ENCODE results near the gene CBFA2T2. TPM values are rescaled to one million over a fixed set of nuclear protein-coding genes. Genes with fewer than 3 reads are reported as not detected.

The CBFA2T2 gene
- total and polyA plus RNA-seq, 12 donors = 5.3 to 16.7 (median 9.4) TPM

DNA sequence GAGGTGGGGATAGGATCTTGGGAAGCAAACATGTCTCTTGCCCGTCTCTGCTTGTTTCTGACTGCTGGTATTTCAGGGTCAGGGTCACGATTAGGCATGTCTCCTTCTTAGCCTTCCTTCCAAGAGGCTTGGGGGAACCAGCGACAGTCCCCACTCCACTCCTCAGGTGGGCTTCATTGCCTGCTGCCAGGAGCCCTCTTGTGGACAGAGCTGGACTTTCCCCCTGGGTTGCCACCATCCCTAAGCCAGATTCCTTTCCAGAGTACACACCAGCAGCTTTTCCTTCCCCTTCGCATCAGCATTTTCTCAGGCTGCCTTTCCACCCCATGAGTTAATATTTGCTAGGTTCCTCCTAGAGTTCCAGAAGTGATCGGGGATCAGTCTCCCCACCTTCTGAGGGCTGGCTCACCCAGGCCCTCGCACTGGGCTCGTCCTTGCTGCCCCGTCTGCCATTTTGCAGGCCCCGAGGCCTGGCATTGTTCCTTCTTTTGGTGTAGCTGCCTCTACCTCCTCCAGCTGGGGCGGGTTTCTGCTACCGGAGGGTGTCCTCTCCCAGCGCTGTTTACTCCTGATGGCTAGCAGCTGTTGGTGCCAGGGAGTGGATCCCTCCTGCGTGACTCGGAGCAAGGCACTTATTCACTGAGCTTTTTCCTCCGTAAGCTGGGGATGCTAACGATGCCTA lies 163.5 kb downstream of the CBFA2T2 start:
- Histone ChIP-seq H3K27ac (no peak overlapping the region), H3K27me3 (no peaks in the 10 kb centered on the region), H3K4me3 (no peak overlapping the region), H3K9me3 (replicated peaks in 1 of 3) (no peaks in the 10 kb centered on the region), H3K36me3 (replicated peaks in 1 of 2) (peaks cover 0 to 15% of the 10 kb centered on the region in 2 donors), H3K4me1 (replicated peaks in 1 of 2) (peaks cover 0 to 14% of the 10 kb centered on the region in 2 donors)
- intact Hi-C loops (cut with DNase I) = no loop called here
- peak; percentile 60 to 86 (median 68) for DNase-seq
- TF ChIP-seq, protein P1, sequence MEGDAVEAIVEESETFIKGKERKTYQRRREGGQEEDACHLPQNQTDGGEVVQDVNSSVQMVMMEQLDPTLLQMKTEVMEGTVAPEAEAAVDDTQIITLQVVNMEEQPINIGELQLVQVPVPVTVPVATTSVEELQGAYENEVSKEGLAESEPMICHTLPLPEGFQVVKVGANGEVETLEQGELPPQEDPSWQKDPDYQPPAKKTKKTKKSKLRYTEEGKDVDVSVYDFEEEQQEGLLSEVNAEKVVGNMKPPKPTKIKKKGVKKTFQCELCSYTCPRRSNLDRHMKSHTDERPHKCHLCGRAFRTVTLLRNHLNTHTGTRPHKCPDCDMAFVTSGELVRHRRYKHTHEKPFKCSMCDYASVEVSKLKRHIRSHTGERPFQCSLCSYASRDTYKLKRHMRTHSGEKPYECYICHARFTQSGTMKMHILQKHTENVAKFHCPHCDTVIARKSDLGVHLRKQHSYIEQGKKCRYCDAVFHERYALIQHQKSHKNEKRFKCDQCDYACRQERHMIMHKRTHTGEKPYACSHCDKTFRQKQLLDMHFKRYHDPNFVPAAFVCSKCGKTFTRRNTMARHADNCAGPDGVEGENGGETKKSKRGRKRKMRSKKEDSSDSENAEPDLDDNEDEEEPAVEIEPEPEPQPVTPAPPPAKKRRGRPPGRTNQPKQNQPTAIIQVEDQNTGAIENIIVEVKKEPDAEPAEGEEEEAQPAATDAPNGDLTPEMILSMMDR (IDR thresholded peaks at IDR 0.05) = peak; percentile 58 to 85 (median 80)
- no peak for TF ChIP-seq POLR2A (IDR thresholded peaks at IDR 0.05)
- 31 to 44% (median 40%) methylated on average over 12 to 16 of the region's 16 CpGs for WGBS, 4 donors

DNA sequence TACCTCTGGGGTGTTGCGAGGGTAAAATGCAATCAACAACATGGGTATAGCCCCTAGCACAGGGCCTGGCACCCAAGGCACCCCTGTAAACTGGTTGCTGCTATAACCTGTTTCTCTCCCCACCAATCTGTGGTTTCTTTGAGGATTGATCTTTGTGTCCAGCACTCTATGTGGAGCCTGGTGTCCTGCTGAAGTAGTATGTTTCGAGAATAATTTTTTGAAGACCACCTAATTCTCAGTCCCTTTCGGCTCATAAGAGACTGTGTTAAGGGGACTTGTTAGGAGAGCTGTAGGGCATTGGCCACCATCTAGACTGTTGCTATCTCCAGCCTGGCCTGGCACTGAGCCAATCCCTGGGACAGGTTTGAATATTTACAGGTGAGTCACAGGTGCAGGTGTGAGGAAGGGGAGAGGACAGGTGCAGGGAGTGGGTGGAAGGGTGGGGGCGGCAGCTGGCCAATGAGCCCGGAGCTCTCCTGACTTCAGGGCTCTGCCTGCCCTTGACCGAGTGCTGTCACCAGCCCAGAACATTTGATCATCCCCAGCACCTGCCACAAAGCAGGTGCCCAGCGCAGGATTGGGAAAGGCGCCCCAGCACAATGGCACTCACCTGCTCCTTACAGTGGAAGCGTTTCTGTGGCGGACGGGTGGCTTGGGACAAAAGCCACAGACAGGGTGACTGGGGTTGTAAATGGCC lies 164.2 kb downstream of the CBFA2T2 start:
- H3K9me3 ChIP-seq (replicated peaks in 1 of 3) = no peaks in the 10 kb centered on the region
- intact Hi-C loops (cut with DNase I) = no loop called here
- peak in 5 of 7 donors; percentile 42 to 83 (median 58) for DNase-seq
- no peak for TF ChIP-seq POLR2A (IDR thresholded peaks at IDR 0.05)
- TF ChIP-seq, protein P1 (IDR thresholded peaks at IDR 0.05) = no peak
- peaks cover 0 to 22% of the 10 kb centered on the region in 2 donors for H3K36me3 ChIP-seq (replicated peaks in 1 of 2)
- 61 to 71% (median 64%) methylated on average over 9 to 11 of the region's 11 CpGs for WGBS, 4 donors
- no peaks in the 10 kb centered on the region for H3K27me3 ChIP-seq
- H3K27ac ChIP-seq = no peak overlapping the region
- H3K4me1 ChIP-seq (replicated peaks in 1 of 2) = peaks cover 0 to 14% of the 10 kb centered on the region in 2 donors
- H3K4me3 ChIP-seq = no peak overlapping the region

- intact Hi-C loops (cut with DNase I) = no loop called here
- Histone ChIP-seq H3K4me3 (no peak overlapping the region), H3K9me3 (replicated peaks in 1 of 3) (no peaks in the 10 kb centered on the region), H3K27ac (no peak overlapping the region), H3K27me3 (no peaks in the 10 kb centered on the region), H3K4me1 (replicated peaks in 1 of 2) (peaks cover 0 to 14% of the 10 kb centered on the region in 2 donors), H3K36me3 (replicated peaks in 1 of 2) (peaks cover 0 to 29% of the 10 kb centered on the region in 2 donors)
- TF ChIP-seq, protein P1 (IDR thresholded peaks at IDR 0.05) = no peak
- no peak for TF ChIP-seq POLR2A (IDR thresholded peaks at IDR 0.05)
- WGBS, 4 donors = 50 to 61% (median 56%) methylated on average over 13 to 14 of the region's 14 CpGs
- DNase-seq = peak in 2 of 7 donors; percentile 35 to 54
Measured at GRCh38 chr20:33654680-33655161, 164.8 kb downstream of the CBFA2T2 start.

- Histone ChIP-seq H3K36me3 (replicated peaks in 1 of 2) (peaks cover 0 to 33% of the 10 kb centered on the region in 2 donors), H3K4me1 (replicated peaks in 1 of 2) (peaks cover 0 to 14% of the 10 kb centered on the region in 2 donors), H3K9me3 (replicated peaks in 1 of 3) (no peaks in the 10 kb centered on the region), H3K27me3 (no peaks in the 10 kb centered on the region), H3K27ac (no peak overlapping the region), H3K4me3 (no peak overlapping the region)
- WGBS, 4 donors = 53 to 70% (median 62%) methylated on average over 3 to 4 of the region's 4 CpGs
- TF ChIP-seq POLR2A (IDR thresholded peaks at IDR 0.05) = no peak
- TF ChIP-seq, protein P1 (IDR thresholded peaks at IDR 0.05) = no peak
- DNase-seq = peak in 3 of 7 donors; percentile 24 to 54 (median 26)
- intact Hi-C loops (cut with DNase I) = no loop called here
Measured at GRCh38 chr20:33655164-33655563, 165.3 kb downstream of the CBFA2T2 start.
